Stimulated activated CD4-positive, alpha-beta T cell treated with anti-CD3 and anti-CD28 coated beads, Interleukin-4, amount 100 ng/mL, for 24 hours (primary cell): ENCODE results near the gene PKD1L1.
"Not testable (repeated sequence)": the region's sequence is repeated elsewhere in the genome, so short reads cannot be mapped to it uniquely, and the experiment has no call there.

ENCODE experiments used
- DNase-seq: peaks from one replicate; pipeline ENCODE4 v3.0.0-alpha.2; 2020

PKD1L1 gene

GRCh38 chr7:47954231-47954911 is 6.1 kb upstream of the PKD1L1 start:
- no peak for DNase-seq

DNA sequence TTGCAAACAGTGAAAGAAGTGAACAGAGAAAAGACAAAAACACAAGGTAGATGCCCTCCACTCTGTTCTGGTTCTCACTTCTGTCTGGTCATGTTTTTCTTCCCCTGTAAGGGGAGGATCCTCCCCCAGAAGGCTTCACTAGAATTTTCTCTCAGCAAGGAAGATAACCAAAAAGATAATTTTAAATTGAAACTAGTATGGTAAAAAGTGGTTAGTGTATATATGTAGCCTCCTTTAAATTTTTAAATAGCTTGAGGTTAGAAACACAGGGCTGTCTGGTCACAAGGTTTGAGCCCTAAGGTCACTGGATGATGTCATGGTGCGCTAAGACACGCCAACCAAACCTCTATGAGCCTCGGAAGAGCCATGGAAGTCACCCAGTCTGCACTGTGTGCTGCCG is 5.6 kb upstream of the PKD1L1 start:
- DNase-seq: no peak

GRCh38 chr7:47952224-47952623 is 4.0 kb upstream of the PKD1L1 start:
- DNase-seq: no peak

- no peak for DNase-seq
Observed at GRCh38 chr7:47951374-47951773, 3.1 kb upstream of the PKD1L1 start.

GRCh38 chr7:47950714-47951113 is 2.4 kb upstream of the PKD1L1 start:
- no peak for DNase-seq

- DNase-seq: no peak
Observed at GRCh38 chr7:47949703-47950102, 1.4 kb upstream of the PKD1L1 start.

- DNase-seq: no peak
Observed at GRCh38 chr7:47947355-47947749, 914 bp downstream of the PKD1L1 start.

- no peak for DNase-seq
Observed at GRCh38 chr7:47946581-47947354, 1.5 kb downstream of the PKD1L1 start.

DNA sequence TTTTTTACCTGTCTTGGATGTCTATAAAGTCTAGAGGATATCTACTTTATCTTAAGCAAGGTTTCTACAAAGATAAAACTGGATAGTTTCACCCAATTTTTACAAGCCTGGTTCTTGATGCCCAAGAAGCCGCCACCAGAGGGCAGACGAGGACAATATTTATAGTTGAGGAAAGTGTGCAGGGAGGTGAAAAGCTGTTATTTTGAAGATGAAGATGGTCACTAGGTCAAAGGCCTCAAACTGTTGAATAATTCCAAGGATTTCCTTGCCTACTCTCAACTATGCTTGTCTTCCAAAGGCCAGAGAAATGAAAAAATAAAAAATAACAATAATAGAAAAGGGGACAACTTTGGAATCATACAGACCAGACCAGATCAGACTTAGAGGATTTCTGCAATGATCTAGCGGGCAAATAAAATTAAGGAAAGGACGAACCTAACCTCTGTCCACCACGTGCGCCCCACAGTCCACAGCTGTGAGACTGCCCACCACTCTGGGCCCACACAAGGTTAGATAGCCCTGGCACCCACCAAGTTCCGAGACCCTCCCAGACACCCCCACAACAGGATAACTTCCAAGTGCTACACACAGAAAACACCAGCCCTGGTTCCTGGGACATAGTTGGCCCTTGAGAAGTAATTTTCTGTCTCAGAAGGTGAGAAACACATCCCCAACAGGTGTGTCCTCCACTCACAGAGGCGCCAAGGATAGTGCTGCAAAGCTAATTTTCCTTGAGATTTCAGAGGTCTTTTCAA is 2.8 kb downstream of the PKD1L1 start:
- DNase-seq: peak; percentile 79

DNA sequence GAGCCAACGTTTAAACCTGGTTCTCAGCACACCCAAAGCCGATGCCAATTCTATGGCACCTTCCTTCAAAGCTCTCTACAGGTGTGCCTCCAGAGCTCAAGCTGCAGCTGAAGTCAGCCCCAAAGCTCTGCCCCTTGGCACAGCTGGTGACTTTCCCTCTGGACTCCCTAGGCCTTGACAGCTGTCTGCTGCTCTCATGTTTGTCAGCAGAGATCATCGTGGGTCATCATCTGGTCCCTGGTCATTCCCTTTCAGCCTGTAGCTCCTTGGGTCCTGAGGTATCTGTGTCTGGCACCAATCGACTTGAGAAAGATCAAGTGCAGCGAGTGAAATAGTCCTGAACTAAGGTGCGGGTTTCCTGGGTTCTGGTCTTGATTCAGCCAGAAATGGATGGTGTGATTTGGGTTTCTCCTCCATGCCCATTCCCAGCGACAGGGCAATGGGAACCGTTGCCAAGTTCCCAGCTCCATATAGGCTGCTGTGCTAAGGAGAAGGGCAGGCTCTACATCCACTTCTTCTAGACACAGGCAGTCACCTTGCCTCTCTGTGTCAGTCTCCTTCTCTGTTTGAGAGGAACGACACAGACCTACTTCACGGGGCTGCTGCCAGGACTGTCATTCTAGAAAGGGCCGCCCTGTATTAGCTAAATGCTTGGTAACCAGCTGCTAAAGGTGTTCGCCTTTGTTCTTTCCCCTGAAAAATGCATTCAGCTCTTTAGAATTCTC is 3.6 kb downstream of the PKD1L1 start:
- DNase-seq: no peak

DNA sequence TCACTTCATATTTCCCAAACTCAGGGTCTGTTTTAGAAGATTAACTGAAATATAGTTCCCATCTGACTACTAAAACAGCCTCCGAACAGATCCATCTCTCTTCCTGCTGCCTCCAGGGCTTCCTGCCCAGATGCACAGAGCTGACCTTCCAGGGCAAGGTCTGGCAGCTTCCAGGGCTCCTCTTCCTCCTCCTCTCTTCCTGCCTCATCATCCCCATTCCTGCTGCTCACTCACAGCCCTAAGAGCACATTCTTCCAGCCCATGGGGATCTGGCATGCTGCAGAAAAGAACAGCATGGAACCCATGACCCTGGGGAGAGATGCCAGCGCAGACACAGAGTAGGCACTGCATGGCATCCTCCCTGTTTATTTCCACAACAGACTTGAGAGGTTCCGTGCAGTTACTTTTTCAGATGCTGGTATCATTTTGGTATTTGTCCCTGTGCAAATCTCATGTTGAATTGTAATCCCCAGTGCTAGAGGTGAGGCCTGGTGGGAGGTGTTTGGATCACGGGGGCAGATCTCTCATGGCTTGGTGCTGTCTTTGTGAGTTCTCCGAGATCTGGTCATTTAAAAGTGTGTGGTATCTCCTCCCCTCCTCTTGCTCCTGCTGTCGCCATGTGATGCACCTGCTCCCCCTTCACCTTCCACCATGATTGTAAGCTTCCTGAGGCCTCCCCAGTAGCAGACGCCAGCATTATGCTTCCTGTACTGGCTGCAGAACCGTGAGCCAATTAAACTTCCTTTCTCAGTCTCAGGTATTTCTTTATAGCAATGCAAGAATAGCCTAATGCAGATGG is 4.4 kb downstream of the PKD1L1 start:
- no peak for DNase-seq

DNA sequence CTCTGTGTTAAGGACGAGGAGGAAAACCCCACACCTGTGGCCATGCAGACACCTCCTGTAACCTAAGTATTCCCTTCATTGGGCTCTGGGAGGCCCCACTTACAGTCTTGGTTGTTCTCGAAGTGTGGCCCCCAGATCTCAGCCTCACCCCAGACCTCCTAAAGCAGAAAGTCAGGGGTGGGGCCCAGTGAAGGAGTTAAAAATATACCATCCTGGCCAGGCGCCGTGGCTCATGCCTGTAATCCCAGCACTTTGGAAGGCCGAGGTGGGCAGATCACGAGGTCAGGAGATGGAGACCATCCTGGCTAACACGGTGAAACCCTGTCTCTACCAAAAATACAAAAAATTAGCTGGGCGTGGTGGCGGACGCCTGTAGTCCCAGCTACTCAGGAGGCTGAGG is 5.6 kb downstream of the PKD1L1 start:
- DNase-seq: not testable (repeated sequence)

GRCh38 chr7:47942132-47942531 is 6.1 kb downstream of the PKD1L1 start:
- no peak for DNase-seq

- no peak for DNase-seq
Observed at GRCh38 chr7:47941136-47941844, 7.0 kb downstream of the PKD1L1 start.

DNA sequence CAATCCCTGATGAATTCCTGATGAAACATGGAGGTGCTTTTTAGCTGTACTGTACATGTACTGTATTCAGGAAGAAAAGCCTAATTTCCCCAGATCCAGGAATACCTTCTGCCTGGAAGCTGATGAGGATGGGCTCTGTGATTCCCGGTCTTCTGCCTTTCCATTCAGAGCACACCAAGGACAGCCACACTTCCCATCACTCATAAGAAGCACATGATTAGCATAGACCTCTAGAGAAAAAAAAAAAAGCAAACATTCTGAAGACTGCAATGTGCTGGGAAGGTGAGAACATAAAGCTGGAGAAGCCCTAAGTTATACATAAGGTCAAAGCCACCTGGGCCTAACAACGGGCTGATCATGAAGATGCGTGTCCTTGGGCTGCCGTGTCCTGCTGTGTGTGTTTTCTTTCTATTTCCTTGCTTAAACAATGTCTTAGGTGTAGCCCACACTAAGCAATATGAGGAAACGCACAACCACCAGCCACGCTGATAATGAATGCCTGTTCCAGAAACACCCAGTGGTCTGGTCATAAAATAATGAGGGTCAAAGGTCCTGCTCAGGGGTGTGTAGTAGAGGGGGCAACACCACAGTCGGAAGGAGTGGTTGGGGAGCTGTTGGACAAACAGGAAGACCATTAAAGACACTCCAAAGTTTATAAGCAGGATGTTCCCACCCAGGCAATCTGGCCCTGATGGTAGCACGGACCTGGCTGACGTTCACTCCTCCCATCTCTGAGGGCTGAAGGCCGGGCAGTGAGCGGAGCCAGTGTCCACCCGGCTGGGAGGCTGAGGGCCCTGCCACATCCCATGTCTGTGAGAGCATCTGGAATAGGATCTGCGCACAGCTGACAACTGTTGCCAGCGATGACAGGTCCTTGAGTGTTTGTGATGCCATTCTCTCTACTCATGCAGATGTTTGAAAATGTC is 7.9 kb downstream of the PKD1L1 start:
- DNase-seq: no peak

- no peak for DNase-seq
Observed at GRCh38 chr7:47939425-47940036, 8.7 kb downstream of the PKD1L1 start.

DNA sequence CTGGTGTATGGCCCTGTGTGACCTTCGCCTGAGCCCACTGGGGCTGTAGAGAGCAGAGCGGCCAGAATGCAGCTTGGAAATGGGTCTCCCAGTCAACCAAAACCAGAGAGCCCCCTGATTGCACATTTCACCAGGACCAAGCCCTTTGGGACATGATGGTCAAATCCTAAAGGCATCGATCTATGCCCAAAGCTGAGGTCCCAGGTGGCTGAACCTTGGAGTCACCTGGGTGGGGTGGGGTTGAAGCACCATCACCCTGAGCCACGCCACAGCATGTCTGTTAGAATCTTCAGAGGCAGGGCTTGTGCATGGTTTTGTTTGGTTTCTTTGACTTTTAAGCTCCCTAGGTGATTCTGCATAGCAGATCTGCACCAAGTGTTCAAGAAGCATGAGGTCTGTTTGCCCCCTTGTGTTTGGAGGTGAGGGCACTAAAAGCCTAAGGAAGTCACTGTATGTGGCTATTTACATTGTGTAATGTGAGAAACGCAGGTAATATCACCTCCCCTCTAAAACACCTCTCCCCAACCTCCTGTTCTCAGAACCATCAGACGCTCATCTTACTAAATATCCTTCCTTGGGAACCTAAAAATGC is 9.6 kb downstream of the PKD1L1 start:
- DNase-seq: no peak

DNA sequence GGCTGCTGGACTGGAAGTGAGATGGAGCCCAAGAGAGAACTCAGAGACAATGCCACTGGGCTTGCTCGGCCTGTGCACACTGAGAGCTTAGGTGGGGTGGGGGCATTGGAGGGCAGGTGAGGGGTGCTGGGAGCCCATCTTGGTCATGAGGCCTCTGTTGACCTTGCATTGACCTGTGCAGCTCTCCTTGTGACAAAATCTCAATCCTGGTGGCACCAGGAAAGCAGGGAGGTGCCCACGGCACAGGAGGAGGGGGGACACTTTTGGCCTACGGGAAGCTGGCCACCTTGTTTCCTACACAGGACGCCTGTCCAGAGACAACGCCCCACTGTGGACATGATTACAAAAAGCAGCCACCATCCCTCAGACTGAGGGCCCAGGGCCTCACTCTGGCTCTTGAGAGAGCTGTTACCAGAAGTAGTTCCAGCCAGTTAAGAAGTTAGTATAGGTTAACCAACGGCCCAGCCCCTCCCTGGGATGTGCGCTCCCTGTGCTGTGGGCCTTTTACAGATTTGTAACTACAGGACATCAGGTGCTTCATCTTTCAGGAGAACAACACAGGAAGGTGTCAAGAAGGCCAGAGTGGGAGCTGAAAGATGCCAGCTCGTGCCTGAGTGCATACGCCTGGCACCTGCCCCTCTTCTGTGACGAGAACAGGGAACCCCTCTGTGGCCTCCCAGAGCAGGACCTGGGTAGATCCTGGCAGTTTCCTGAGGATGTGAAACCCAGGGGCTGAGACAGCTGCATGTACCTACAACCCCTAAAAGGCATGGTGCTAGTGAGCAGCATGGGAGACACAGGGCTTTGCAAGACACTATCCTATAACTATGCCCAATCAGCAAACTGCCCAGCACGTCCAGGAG is 10.3 kb downstream of the PKD1L1 start:
- no peak for DNase-seq
